ENCODE results near the gene FOXD4. TPM values are rescaled to one million over a fixed set of nuclear protein-coding genes. Genes with fewer than 3 reads are reported as not detected.
"Not testable (repeated sequence)": the region's sequence is repeated elsewhere in the genome, so short reads cannot be mapped to it uniquely, and the experiment has no call there.

Gene FOXD4
- total RNA-seq, 1 donor from 2014 or later, result 0.50 TPM

DNA sequence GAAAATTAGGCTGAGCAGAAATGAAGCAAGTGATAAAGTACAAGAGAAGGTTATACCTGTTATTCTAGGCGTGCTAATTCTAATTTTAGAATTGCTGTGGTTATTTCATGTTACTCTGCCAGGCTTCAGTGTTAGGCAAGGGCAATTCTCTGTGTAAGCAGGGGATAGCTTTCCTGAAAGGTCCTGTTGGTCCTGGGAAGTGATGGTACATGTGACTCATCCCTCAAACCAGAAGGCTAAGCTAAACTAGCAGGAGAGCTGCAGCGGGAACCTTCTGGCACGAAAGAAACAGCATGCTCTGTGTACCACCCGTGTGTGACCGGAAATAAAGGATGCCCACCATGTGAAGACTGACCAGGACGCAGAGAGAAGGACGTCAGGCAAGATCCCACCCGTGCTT lies 8.7 kb downstream of the FOXD4 start:
- peaks cover 59% of the 10 kb centered on the region for H3K27me3 Mint-ChIP-seq
- not testable (repeated sequence) for DNase-seq (ENCODE audit: low spot score, unreplicated experiment); H3K4me3 Mint-ChIP-seq (ENCODE audit: low read depth); H3K4me1 Mint-ChIP-seq (ENCODE audit: low read depth); H3K36me3 Mint-ChIP-seq (ENCODE audit: insufficient read depth); H3K9me3 Mint-ChIP-seq (ENCODE audit: low read depth); H3K27ac Mint-ChIP-seq

DNA sequence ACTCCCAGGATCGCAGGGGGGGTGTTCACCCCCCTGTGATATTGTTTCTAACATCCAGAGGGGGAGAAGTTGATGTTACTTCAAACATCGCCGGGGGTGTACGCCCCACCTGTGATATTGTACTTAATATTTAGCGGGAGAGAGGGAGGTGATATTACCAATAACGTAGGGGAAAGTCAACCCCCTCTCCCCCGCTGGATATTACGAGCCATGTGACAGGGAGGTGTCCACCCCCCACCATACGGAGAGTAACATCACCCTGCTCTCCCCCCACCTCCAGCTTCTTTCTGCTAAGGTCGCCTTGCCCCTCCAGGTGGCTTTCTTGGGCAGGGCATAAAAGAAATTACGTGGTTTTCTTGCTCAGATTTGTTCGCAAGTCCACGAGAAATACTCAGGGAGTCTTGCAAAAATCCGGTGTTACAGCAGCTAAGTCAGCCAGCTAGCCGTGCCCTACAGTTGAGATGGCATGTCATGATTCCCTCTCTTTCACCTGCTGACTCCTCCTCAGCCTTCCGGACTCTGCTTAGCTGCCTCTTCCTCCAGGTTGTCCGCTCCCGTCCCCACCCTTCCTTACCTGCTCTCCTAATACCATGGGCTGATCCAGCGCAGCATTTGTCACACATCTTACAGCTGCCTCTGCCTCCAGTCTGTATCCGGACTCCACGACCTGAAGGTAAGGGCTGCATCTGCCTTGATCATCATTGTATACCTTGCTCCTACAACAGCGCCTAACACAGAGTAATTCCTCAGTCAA lies 9.3 kb downstream of the FOXD4 start:
- DNase-seq (ENCODE audit: low spot score, unreplicated experiment); H3K27ac Mint-ChIP-seq; H3K4me3 Mint-ChIP-seq (ENCODE audit: low read depth); H3K9me3 Mint-ChIP-seq (ENCODE audit: low read depth); H3K36me3 Mint-ChIP-seq (ENCODE audit: insufficient read depth); H3K4me1 Mint-ChIP-seq (ENCODE audit: low read depth): not testable (repeated sequence)
- H3K27me3 Mint-ChIP-seq, result peaks cover 61% of the 10 kb centered on the region

DNA sequence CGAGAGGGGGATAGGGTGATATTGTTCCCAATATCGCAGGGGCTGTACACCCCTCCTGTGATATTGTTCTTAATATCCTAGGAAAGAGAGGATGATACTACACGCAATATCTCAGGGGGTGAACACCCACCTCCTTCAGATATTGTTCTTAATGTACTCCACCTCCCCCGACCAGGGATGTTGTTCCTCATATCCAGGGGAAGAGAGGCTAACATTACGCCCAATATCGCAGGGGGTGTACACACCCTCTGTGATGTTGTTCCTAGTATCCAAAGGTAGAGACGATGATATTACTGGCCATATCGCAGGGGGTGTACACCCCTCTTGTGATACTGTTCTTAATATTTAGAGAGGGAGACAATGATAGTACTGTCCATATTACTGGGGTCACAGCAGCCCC lies 12.2 kb downstream of the FOXD4 start:
- peaks cover 58% of the 10 kb centered on the region for H3K27me3 Mint-ChIP-seq
- H3K27ac Mint-ChIP-seq; H3K4me1 Mint-ChIP-seq (ENCODE audit: low read depth); H3K9me3 Mint-ChIP-seq (ENCODE audit: low read depth); DNase-seq (ENCODE audit: low spot score, unreplicated experiment); H3K4me3 Mint-ChIP-seq (ENCODE audit: low read depth); H3K36me3 Mint-ChIP-seq (ENCODE audit: insufficient read depth): not testable (repeated sequence)

DNA sequence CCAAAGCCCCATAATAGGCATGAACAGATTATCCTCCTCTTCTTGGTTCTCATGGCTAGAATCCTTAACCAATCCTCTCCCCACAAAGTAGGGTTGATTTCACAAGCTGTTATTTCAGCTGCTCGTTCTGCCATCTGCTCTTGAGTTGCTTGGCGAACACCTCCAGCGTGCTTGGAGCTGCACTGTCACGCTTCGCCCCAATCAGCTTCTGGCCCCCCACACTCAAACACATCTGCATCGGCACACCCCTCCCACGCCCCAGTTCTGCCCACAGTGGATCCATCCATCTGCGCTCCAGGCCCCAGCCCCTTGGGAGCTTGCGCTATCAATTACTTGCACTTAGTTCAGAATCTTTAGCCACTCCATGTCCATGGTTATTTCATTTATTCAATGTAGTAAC lies 17.8 kb downstream of the FOXD4 start:
- not testable (repeated sequence) for H3K4me1 Mint-ChIP-seq (ENCODE audit: low read depth); H3K27ac Mint-ChIP-seq; H3K9me3 Mint-ChIP-seq (ENCODE audit: low read depth); DNase-seq (ENCODE audit: low spot score, unreplicated experiment); H3K4me3 Mint-ChIP-seq (ENCODE audit: low read depth); H3K36me3 Mint-ChIP-seq (ENCODE audit: insufficient read depth)
- peaks cover 24% of the 10 kb centered on the region for H3K27me3 Mint-ChIP-seq

DNA sequence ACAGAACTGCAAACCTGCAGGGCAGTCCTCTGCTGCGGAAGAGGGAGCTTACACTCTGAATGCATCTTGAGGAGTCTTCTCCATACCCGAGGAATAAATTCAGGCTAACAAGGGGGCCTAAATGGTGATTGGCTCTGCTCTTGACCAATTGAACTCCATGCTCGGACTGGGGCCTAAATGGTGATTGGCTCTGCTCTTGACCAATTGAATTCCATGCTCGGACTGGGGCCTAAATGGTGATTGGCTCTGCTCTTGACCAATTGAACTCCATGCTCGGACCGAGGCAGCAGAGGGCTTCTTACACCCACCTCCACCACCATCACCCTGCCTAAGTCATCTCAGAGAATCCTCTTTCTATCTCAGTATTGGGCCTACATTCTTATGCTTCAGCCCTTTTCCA lies 18.4 kb downstream of the FOXD4 start:
- not testable (repeated sequence) for H3K4me3 Mint-ChIP-seq (ENCODE audit: low read depth); H3K27ac Mint-ChIP-seq; H3K4me1 Mint-ChIP-seq (ENCODE audit: low read depth); DNase-seq (ENCODE audit: low spot score, unreplicated experiment); H3K36me3 Mint-ChIP-seq (ENCODE audit: insufficient read depth); H3K9me3 Mint-ChIP-seq (ENCODE audit: low read depth)
- peaks cover 25% of the 10 kb centered on the region for H3K27me3 Mint-ChIP-seq

DNA sequence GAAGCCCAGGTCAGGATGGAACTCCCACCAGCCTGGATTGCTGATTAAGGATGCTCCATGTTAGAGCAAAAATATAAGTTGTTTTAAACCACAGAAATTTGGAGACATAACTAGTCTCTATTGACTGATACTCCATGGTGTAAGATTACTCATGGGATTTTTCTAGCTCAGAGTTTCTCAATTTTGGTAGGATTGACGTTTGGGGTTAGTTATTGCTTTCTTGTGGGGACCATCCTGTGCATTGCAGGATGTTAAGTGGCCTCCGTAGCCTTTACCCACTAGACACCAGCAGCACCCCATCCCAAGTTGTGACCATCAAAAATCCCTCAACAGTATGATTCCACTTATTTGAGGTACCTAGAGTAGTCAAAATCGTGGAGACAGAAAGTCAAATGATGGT lies 19.4 kb downstream of the FOXD4 start:
- DNase-seq (ENCODE audit: low spot score, unreplicated experiment); H3K36me3 Mint-ChIP-seq (ENCODE audit: insufficient read depth); H3K4me3 Mint-ChIP-seq (ENCODE audit: low read depth); H3K9me3 Mint-ChIP-seq (ENCODE audit: low read depth); H3K4me1 Mint-ChIP-seq (ENCODE audit: low read depth); H3K27ac Mint-ChIP-seq: not testable (repeated sequence)
- peaks cover 18% of the 10 kb centered on the region for H3K27me3 Mint-ChIP-seq

DNA sequence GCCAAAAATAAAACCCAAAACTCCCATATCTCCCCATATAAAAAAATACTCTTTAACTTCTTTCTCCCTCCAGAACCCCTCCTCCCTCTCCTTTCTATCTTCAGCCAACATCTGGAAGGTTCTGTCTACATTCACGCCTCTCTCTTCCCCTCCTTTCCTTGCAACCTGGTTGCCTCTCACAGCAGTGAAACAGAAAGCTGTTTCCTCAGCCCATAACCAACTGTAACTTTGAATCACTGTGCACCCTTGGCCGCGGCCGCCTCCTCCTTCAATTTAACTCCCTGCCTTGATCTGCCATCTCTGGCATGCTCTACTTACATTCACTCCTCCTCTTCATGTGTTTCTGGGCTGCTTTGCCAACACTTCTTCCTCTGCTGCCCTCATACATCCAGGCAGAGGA lies 23.2 kb downstream of the FOXD4 start:
- H3K27me3 Mint-ChIP-seq; H3K4me1 Mint-ChIP-seq (ENCODE audit: low read depth); H3K4me3 Mint-ChIP-seq (ENCODE audit: low read depth); H3K9me3 Mint-ChIP-seq (ENCODE audit: low read depth); H3K27ac Mint-ChIP-seq; H3K36me3 Mint-ChIP-seq (ENCODE audit: insufficient read depth); DNase-seq (ENCODE audit: low spot score, unreplicated experiment): not testable (repeated sequence)

DNA sequence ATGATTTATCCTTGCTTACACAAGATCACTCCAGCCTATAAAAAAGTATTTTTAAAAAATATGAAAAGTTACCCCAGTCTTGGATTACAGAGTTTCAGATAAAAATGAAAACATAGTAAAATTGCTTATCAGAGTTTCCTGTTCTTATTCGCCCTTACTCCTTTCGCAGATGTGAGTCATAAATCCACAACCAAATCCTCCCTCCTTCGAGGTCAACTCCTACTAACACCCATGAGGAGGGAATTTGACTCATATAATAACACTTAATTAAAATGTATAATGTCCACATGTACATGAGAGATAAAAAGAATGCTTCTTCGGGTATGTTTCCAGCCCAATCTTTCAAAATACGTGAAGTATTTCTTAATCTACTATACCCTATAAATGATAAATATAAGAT lies 23.9 kb downstream of the FOXD4 start:
- H3K27me3 Mint-ChIP-seq; H3K4me3 Mint-ChIP-seq (ENCODE audit: low read depth); H3K27ac Mint-ChIP-seq; H3K9me3 Mint-ChIP-seq (ENCODE audit: low read depth); DNase-seq (ENCODE audit: low spot score, unreplicated experiment); H3K4me1 Mint-ChIP-seq (ENCODE audit: low read depth); H3K36me3 Mint-ChIP-seq (ENCODE audit: insufficient read depth): not testable (repeated sequence)

DNA sequence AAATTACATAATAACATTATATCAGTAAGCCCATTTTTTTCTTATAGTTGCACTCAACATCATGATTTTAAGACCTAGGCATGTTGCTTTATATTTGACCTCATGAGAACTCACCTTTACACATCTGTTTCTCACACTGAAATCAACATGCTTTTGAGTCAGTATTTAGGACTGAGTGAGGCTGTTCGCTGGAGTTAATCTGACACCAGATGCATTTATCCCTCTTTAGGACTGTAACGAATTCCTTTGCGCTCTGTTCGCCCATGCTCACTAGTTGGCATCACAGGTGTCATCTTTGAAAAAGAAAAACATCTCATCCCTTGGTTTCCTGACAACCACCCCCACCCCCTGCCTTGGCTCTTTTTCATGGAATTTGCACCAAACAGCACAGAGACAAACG lies 24.3 kb downstream of the FOXD4 start:
- H3K36me3 Mint-ChIP-seq (ENCODE audit: insufficient read depth); H3K9me3 Mint-ChIP-seq (ENCODE audit: low read depth); H3K4me3 Mint-ChIP-seq (ENCODE audit: low read depth); H3K4me1 Mint-ChIP-seq (ENCODE audit: low read depth); DNase-seq (ENCODE audit: low spot score, unreplicated experiment); H3K27ac Mint-ChIP-seq; H3K27me3 Mint-ChIP-seq: not testable (repeated sequence)

DNA sequence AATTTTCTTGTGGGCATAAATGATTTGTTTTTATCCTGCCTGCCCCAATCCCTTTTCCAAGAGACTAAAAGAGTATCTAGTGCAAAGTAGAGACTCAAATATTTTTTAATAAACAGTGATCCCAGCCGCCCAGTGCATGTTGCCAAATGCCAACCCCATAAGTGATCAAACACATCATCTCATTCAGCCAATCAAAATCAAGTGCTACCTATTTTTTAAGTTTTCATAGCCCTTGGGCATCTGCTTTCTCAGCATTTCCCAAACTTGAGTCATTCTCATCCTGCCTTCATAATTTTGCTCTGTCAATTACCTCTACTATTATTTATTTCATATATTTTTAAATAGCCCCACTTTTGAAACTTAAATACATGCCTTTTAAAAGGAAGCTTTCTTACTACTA lies 27.4 kb downstream of the FOXD4 start:
- H3K36me3 Mint-ChIP-seq (ENCODE audit: insufficient read depth); H3K4me3 Mint-ChIP-seq (ENCODE audit: low read depth); H3K9me3 Mint-ChIP-seq (ENCODE audit: low read depth); H3K27ac Mint-ChIP-seq; DNase-seq (ENCODE audit: low spot score, unreplicated experiment); H3K4me1 Mint-ChIP-seq (ENCODE audit: low read depth): not testable (repeated sequence)
- peaks cover 18% of the 10 kb centered on the region for H3K27me3 Mint-ChIP-seq

Data from progenitor cell of endocrine pancreas (in vitro differentiated cells).